H9 (cell line): ENCODE data around the gene C2orf72. TPM values are rescaled to one million over a fixed set of nuclear protein-coding genes. Genes with fewer than 3 reads are reported as not detected.

Experiments used
- DNase-seq: peaks from one replicate; pipeline ENCODE4 v3.0.0-alpha.2; 2017
- H2AFZ ChIP-seq: one replicate; pipeline ENCODE4 v1.6.1; 2013; ENCODE audit warnings: mild to moderate bottlenecking, low read length, control low read depth, moderate library complexity
- H2AK5ac ChIP-seq: 2 replicates; pipeline ENCODE4 v1.6.1; 2013; ENCODE audit warnings: low read length, control low read depth, mixed read lengths; ENCODE audit not compliant: insufficient read length
- H2BK120ac ChIP-seq: one replicate; pipeline ENCODE4 v1.6.1; 2013; ENCODE audit warnings: low read depth, mild to moderate bottlenecking, low read length, control low read depth, inconsistent platforms; ENCODE audit not compliant: poor library complexity, severe bottlenecking
- H2BK12ac ChIP-seq: 2 replicates; pipeline ENCODE4 v1.6.1; 2013; ENCODE audit warnings: low read length, control low read depth, mixed read lengths, low read depth; ENCODE audit not compliant: insufficient read length
- H2BK15ac ChIP-seq: 2 replicates; pipeline ENCODE4 v1.6.1; 2013; ENCODE audit warnings: low read depth, low read length, control low read depth
- H2BK20ac ChIP-seq: one replicate; pipeline ENCODE4 v1.6.1; 2013; ENCODE audit warnings: low read depth, mild to moderate bottlenecking, low read length, control low read depth, inconsistent platforms; ENCODE audit not compliant: poor library complexity, severe bottlenecking
- H2BK5ac ChIP-seq: 2 replicates; pipeline ENCODE4 v1.6.1; 2013; ENCODE audit warnings: low read length, control low read depth, mixed read lengths; ENCODE audit not compliant: insufficient read length
- H3K14ac ChIP-seq: 2 replicates; pipeline ENCODE4 v1.6.1; 2013; ENCODE audit warnings: low read length, control low read depth; ENCODE audit not compliant: insufficient read depth
- H3K18ac ChIP-seq: 2 replicates; pipeline ENCODE4 v1.6.1; 2013; ENCODE audit warnings: low read depth, mild to moderate bottlenecking, mixed read lengths, low read length, control low read depth; ENCODE audit not compliant: insufficient read length
- H3K23ac ChIP-seq: 2 replicates; pipeline ENCODE4 v1.6.1; 2013; ENCODE audit warnings: low read length, control low read depth, mixed read lengths, low read depth; ENCODE audit not compliant: insufficient read length
- H3K23me2 ChIP-seq: 2 replicates; pipeline ENCODE4 v1.6.1; 2013; ENCODE audit warnings: low read depth, mild to moderate bottlenecking, mixed read lengths, low read length, control low read depth; ENCODE audit not compliant: insufficient read length, poor library complexity, severe bottlenecking
- H3K27ac ChIP-seq: 2 replicates; pipeline ENCODE4 v1.5.1; 2013; ENCODE audit warnings: low read length, control low read depth, mixed read lengths, low read depth; ENCODE audit not compliant: insufficient read length
- H3K27me3 ChIP-seq: 2 replicates; pipeline ENCODE4 v1.6.1; 2013; ENCODE audit warnings: low read length, control low read depth, inconsistent platforms; ENCODE audit not compliant: insufficient read depth
- H3K4ac ChIP-seq: 2 replicates; pipeline ENCODE4 v1.6.1; 2013; ENCODE audit warnings: low read depth, mild to moderate bottlenecking, control low read depth, inconsistent platforms, low read length, moderate library complexity
- H3K4me1 ChIP-seq: 2 replicates; pipeline ENCODE4 v1.6.1; 2013; ENCODE audit warnings: low read length, control low read depth, inconsistent platforms; ENCODE audit not compliant: insufficient read depth
- H3K4me2 ChIP-seq: 2 replicates; pipeline ENCODE4 v1.6.1; 2013; ENCODE audit warnings: low read length, control low read depth, mixed read lengths; ENCODE audit not compliant: insufficient read length, insufficient read depth
- H3K56ac ChIP-seq: 2 replicates; pipeline ENCODE4 v1.6.1; 2013; ENCODE audit warnings: low read depth, mild to moderate bottlenecking, mixed read lengths, low read length, control low read depth; ENCODE audit not compliant: insufficient read length
- H3K79me1 ChIP-seq: 2 replicates; pipeline ENCODE4 v1.6.1; 2013; ENCODE audit warnings: low read depth, mild to moderate bottlenecking, moderate library complexity, low read length, control low read depth, inconsistent platforms; ENCODE audit not compliant: insufficient read depth, poor library complexity, severe bottlenecking
- H3K79me2 ChIP-seq: 2 replicates; pipeline ENCODE4 v1.6.1; 2013; ENCODE audit warnings: low read length, control low read depth, inconsistent platforms; ENCODE audit not compliant: insufficient read depth
- H3K9ac ChIP-seq: 2 replicates; pipeline ENCODE4 v1.6.1; 2013; ENCODE audit warnings: low read length, control low read depth, mixed read lengths; ENCODE audit not compliant: insufficient read length; ENCODE audit errors: extremely low read depth
- H3K9me3 ChIP-seq: one replicate; pipeline ENCODE4 v1.6.1; 2013; ENCODE audit warnings: low read depth, low read length, inconsistent platforms; ENCODE audit not compliant: control insufficient read depth
- H3T11ph ChIP-seq: one replicate; pipeline ENCODE4 v1.6.1; 2013; ENCODE audit warnings: mild to moderate bottlenecking, low read length, control low read depth, inconsistent platforms
- H4K20me1 ChIP-seq: one replicate; pipeline ENCODE4 v1.6.1; 2013; ENCODE audit not compliant: control insufficient read depth, insufficient read length, insufficient read depth
- H4K5ac ChIP-seq: 2 replicates; pipeline ENCODE4 v1.6.1; 2013; ENCODE audit warnings: low read depth, mild to moderate bottlenecking, mixed read lengths, low read length, control low read depth; ENCODE audit not compliant: insufficient read length
- H4K8ac ChIP-seq: replicated peaks from 2 replicates; pipeline ENCODE4 v1.6.1; 2013; ENCODE audit warnings: low read length, control low read depth, mixed read lengths, low read depth; ENCODE audit not compliant: insufficient read length
- H4K91ac ChIP-seq: 2 replicates; pipeline ENCODE4 v1.6.1; 2013; ENCODE audit warnings: low read depth, mild to moderate bottlenecking, moderate library complexity, mixed read lengths, low read length, control low read depth; ENCODE audit not compliant: insufficient read length
- H3K27ac Mint-ChIP-seq, 3 experiments: 2 replicates in 2 of 3; 3 replicates in 1 of 3; pipeline ENCODE4 v1.8.0; 2020 to 2021; ENCODE audit warnings: mixed read lengths in 3 of 3, mild to moderate bottlenecking in 1 of 3, moderate library complexity in 1 of 3
- H3K27me3 Mint-ChIP-seq: 2 replicates; pipeline ENCODE4 v1.8.0; 2021; ENCODE audit warnings: low read depth, mild to moderate bottlenecking, moderate library complexity, mixed read lengths
- H3K36me3 Mint-ChIP-seq, 3 experiments: 2 replicates in 2 of 3; 3 replicates in 1 of 3; pipeline ENCODE4 v1.8.0; 2020 to 2021; ENCODE audit warnings: low read depth in 3 of 3, mixed read lengths in 3 of 3; ENCODE audit not compliant: insufficient read depth in 1 of 3
- H3K4me1 Mint-ChIP-seq, 2 experiments: 2 replicates each; pipeline ENCODE4 v1.8.0; 2020; ENCODE audit warnings: mixed read lengths in 2 of 2
- H3K4me3 Mint-ChIP-seq, 2 experiments: 2 replicates in 1 of 2; 3 replicates in 1 of 2; pipeline ENCODE4 v1.8.0; 2020 to 2021; ENCODE audit warnings: mild to moderate bottlenecking in 2 of 2, mixed read lengths in 2 of 2, moderate library complexity in 1 of 2
- H3K9me3 Mint-ChIP-seq, 2 experiments: 2 replicates in 1 of 2; 3 replicates in 1 of 2; pipeline ENCODE4 v1.8.0; 2020; ENCODE audit warnings: mild to moderate bottlenecking in 2 of 2, mixed read lengths in 2 of 2, moderate library complexity in 1 of 2
- WGBS: extraction: QIAGEN DNeasy Blood & Tissue Kit; methylation state at CpG from one replicate; pipeline ENCODE4 v1.1.7; 2013; ENCODE audit warnings: missing lambda C conversion rate, low lambda C conversion rate, mixed read lengths; ENCODE audit not compliant: insufficient read length; ENCODE audit errors: extremely low coverage; 5-methylcytosine and 5-hydroxymethylcytosine counted together
- total RNA-seq: library from RNA; stranded (reverse); gene quantifications from 2 replicates; pipeline ENCODE4 v1.2.1, GENCODE V29; 2021
- TF ChIP-seq, protein P1 (sequence below): fragments of 200-600 bp; sonication (generic); conservative IDR thresholded peaks from 3 replicates; pipeline ENCODE4 v1.8.0; 2021; ENCODE audit warnings: antibody characterized with exemption, mild to moderate bottlenecking

C2orf72 gene
- total RNA-seq, 1 experiment from 2014 or later: 1.0 TPM

DNA sequence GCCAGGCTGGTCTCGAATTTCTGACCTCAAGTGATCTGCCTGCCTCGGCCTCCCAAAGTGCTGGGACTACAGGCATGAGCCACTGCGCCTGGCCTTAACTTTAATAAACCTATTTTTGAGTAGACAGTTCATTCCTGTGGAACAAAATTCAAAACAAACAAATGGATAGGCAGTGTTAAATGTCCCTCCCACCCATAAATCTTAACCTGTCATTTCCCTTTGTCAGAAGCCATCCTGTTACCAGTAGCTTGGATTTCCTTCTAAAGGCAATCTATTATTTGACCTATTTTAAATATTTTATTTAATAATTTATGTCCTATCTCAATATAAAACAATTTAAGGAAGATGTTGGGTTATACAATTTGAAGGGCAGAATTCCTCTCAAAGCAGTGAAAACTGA, 6.6 kb upstream of the C2orf72 start:
- Mint-ChIP-seq H3K9me3 (no peaks in the 10 kb centered on the region), H3K4me3 (no peak overlapping the region), H3K27ac (no peak overlapping the region), H3K27me3 (peaks cover 46% of the 10 kb centered on the region), H3K36me3 (no peaks in the 10 kb centered on the region), H3K4me1 (no peaks in the 10 kb centered on the region)
- H3K4me1 ChIP-seq: no peaks in the 10 kb centered on the region
- no peak overlapping the region for H2AK5ac ChIP-seq
- no peak overlapping the region for H2BK120ac ChIP-seq
- no peak overlapping the region for H2BK20ac ChIP-seq
- H3K79me1 ChIP-seq: no peaks in the 10 kb centered on the region
- H3K56ac ChIP-seq: no peak overlapping the region
- no peaks in the 10 kb centered on the region for H3K9me3 ChIP-seq
- no peak overlapping the region for H4K91ac ChIP-seq
- H4K20me1 ChIP-seq: no peaks in the 10 kb centered on the region
- no peaks in the 10 kb centered on the region for H3K27me3 ChIP-seq
- no peak overlapping the region for H2BK15ac ChIP-seq
- TF ChIP-seq, protein P1, sequence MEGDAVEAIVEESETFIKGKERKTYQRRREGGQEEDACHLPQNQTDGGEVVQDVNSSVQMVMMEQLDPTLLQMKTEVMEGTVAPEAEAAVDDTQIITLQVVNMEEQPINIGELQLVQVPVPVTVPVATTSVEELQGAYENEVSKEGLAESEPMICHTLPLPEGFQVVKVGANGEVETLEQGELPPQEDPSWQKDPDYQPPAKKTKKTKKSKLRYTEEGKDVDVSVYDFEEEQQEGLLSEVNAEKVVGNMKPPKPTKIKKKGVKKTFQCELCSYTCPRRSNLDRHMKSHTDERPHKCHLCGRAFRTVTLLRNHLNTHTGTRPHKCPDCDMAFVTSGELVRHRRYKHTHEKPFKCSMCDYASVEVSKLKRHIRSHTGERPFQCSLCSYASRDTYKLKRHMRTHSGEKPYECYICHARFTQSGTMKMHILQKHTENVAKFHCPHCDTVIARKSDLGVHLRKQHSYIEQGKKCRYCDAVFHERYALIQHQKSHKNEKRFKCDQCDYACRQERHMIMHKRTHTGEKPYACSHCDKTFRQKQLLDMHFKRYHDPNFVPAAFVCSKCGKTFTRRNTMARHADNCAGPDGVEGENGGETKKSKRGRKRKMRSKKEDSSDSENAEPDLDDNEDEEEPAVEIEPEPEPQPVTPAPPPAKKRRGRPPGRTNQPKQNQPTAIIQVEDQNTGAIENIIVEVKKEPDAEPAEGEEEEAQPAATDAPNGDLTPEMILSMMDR: no peak
- H2BK5ac ChIP-seq: no peak overlapping the region
- H3K23me2 ChIP-seq: no peaks in the 10 kb centered on the region
- H4K5ac ChIP-seq: no peak overlapping the region
- H3K18ac ChIP-seq: no peak overlapping the region
- H2BK12ac ChIP-seq: no peak overlapping the region
- DNase-seq: no peak
- no peak overlapping the region for H2AFZ ChIP-seq
- H3T11ph ChIP-seq: no peak overlapping the region
- H3K14ac ChIP-seq: no peak overlapping the region
- H3K79me2 ChIP-seq: no peaks in the 10 kb centered on the region
- H4K8ac ChIP-seq: no peak overlapping the region
- no peak overlapping the region for H3K23ac ChIP-seq
- no peak overlapping the region for H3K27ac ChIP-seq
- WGBS: no CpG with 5 or more reads among the region's 3 CpGs
- H3K4me2 ChIP-seq: no peak overlapping the region
- H3K4ac ChIP-seq: no peak overlapping the region
- no peak overlapping the region for H3K9ac ChIP-seq
